Retina (tissue), 1 donor: ENCODE data around the gene MRNIP.

Experiments
- DNase-seq: peaks from one replicate; pipeline ENCODE4 v3.0.0-alpha.2; 2016

The MRNIP gene

DNA sequence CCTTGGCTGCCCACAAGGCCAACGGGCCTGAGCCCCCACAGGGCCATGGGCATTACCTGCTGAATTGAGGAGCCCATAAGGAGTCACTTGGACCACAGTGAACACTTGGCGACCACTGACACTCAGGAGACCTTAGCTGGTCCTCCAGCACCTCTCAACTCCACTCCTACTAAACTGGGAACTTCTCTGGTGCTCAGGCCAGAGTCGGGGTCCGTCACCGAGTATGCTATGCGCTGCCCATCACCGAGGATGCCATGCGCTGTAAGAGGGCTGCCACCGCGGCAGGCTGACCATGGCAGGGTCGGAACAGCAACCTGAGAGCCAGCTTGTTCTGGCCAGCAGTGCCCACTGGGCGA lies 38.5 kb downstream of the MRNIP start:
- no peak for DNase-seq

DNA sequence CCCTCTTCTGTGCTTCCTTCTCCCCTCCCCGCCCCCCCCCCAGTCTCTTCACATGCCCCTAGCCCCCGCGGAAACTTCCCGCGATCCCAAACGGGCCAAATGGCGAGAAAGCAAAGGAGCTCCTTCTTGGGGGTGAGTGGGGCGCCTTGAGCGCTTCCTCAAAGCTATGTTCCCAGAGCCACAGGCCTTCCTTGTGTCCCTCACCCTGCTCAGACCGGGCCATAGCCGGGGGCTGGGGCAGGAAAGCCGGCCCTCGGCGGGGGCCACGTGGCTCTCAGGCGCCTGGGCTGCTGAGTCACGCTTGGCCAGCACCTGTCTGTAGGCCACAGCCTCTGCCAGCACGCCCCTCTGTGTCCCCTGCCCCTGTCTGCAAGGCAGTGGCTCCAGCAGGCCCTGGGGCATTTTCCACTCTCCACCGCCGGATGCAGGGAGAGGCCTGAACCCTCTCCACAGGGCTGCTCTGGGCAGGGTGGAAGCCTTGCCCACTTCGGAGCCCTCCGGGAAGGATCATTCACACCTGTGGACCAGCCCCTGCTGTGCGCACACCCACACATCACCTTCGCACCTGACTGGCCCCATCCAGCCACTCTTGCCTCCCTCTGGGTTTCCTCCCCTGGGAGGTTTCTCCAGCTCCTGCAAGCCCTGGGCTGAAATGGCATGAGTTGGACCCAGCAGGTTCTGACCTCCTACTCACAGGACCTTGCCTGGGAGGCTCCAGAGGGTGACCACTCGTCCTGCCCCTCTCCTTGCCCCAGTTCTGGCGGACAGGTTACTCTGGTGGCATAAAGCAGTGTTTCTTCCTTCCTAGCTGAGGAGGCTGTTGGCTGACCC lies 39.1 kb downstream of the MRNIP start:
- peak; percentile 68 for DNase-seq

DNA sequence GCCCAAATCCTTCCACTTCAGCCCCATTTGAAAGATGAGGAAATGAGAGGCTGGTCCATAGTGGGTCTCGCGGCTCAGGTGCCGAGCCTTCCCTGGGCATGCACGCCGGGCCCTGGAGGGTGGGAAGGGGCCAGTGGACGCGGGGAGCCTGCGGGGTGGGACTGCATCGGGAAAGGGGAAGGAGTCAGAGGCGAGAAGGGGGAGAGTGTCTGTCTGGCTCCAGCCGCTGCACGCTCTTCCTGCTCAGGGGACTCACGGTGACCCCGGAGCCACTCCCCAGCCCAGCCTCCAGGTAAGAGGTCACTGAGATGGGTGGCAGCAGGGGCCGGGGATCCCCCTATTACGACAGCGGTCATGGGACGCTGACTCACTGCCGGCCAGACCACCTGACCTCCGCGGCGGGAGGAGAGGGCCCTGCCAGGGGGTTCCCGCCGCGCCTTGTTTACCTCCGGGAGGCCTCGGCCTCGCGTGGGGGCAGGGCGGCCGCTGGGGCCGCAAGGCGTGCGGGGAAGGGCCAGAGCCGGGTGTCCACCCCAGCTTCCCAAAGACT lies 39.8 kb downstream of the MRNIP start:
- peak; percentile 82 for DNase-seq

DNA sequence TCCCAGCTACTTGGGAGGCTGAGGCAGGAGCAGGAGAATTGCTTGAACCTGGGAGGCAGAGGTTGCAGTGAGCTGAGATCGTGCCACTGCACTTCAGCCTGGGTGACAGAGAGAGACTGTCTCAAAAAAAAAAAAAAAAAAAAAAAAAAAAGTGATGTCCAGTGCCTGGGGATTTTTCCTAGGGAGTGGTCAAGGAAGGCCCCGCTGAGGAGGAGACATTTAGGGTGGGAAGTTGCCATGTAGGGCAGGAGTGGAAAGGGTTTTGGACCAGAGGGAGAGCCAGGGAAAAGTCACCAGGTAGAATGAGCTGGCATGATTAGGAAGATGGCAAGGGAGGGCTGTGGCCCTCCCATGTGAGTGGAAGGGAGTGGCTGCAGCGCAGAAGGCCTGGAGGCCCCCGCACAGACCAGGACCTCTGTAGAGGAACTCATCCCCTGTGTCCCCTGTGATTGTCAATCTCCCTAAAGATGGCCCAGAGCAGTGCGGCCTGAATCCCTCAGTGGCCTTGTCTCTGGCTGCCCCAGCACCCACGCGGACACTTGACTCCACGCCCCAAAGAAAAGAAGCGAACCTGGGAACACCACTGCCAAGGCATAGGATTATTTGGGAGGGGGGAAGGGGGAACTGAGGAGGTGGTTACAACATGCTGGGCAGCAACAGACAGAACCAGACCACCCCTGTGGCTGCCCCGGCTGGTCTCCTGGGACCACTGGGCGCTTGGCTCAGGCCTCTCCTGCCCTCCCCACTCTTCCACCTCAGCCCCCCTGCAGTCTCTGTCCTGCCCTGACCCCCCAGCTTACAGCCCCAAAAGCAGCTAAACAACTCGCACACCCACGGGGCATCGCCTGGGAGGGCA lies 40.5 kb downstream of the MRNIP start:
- DNase-seq: no peak

DNA sequence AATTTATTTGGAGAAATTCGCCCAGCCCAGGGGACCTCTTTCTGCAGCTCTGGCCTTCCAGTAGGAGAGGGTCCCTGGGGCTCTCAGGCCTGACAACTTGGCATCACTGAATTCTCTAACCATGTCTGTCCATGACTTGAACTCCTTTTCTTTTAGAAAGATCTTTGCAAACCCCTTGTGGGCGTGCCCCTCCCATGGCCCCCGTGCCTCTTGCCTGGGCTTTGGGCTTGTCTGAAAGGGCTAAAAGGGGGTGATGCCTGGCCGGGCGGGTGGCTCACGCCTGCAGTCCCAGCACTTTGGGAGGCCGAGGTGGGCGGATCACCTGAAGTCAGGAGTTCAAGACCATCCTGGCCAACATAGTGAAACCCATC lies 41.2 kb downstream of the MRNIP start:
- DNase-seq: no peak

DNA sequence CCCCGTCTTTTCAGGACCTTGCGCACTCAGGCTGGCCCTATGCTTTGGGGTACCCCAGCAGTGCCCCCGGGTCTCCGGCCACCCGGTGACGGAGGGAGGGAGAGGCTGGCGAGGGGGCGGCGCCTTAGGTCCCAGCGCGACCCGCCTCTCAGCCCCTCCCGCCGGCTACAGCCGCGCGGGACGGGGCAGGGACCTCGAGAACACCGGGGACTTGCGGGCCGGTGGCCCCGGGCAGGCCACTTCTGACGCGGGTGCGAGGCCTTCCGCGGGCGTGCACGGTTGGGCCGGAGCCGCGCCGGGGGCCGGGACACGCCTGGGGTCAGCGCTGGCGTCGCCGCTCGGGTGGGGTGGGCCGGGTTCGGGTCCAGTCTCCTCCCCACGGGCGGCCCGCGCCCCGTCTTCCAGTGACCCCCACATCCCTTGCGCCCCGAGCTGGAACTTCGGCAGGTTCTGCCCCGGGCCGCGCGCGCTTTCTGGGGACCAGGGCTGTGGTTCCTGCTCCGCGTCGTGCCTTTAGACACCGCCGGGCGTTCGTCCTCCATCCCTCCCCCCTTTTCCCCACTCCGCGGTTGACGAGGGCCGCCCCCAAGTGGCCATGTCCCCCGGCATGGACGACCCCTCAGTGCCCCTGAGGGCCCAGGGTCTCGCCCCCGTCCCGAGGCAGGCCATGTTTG lies 41.7 kb downstream of the MRNIP start:
- peak; percentile 40 for DNase-seq

DNA sequence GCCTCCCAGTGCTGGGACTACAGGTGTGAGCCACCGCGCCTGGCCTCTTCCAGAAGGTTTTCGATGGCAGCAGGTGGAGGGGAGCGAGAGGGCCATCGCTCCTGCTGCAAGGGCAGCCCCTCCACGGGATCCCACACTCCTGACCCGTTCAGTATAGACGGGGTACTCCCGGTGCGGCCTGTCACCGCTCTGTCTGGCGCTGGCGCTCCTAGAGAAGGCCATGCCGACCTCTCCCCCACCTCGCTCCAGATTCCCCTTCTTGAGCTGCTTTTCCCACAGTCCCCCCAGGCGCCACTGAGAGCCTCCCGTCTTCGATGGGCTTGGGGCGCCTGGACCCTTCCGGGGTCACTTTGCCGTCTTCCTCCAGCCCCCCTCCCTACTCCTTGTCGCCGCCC lies 42.2 kb downstream of the MRNIP start:
- DNase-seq: peak; percentile 26

DNA sequence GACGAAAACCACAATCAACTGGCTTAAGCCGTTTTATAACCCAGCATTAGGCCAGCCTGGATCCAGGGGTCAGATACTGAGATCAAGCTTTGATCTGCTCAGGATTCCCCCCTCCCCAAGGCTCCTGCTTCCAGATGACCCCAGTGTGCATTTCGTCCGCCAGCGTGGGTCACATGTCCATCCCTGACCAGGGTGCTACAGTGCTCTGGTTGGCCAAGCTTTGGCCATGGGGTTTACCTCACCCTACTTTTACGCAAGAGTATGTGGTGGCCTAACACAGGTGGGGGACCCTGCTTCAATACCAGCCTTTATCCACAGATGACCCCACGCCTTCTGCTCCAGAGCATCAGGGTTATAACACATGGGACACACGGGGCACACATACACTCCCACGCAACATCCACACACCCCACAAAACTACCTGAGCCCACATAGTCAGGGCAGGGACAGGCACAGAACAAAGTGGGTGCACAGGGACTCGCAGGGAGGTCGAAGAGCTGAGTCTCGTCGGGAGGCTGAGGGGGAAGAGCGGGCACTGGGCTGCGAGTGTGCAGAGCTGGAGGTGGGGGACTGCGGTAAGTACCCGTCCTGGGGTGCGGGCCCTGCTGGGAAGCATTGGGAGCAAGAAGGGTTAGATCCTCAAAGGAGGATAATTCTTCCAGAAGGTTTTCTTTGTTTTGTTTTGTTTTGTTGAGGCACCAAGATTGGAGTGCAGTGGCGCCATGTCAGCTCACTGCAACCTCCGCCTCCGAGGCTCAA lies 42.9 kb downstream of the MRNIP start:
- no peak for DNase-seq

DNA sequence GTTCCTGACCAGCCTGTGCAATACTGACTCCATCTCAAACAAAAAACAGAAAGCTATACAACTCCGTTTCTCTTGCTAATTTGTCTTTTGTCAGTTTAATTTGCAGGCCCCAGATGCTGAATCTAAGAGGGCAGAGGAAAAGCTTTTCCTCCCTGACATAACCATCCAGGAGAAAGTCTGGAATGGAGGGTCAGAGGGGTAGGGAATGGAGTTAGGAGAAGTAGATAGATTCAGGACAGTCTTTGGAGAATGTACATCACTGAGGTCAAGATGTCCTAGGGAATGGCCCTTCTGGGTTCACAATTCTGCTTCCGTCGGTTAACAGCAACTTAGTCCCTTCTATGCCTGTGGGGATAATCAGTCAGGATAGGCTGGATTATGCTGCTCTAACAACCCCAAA lies 44.5 kb downstream of the MRNIP start:
- no peak for DNase-seq

DNA sequence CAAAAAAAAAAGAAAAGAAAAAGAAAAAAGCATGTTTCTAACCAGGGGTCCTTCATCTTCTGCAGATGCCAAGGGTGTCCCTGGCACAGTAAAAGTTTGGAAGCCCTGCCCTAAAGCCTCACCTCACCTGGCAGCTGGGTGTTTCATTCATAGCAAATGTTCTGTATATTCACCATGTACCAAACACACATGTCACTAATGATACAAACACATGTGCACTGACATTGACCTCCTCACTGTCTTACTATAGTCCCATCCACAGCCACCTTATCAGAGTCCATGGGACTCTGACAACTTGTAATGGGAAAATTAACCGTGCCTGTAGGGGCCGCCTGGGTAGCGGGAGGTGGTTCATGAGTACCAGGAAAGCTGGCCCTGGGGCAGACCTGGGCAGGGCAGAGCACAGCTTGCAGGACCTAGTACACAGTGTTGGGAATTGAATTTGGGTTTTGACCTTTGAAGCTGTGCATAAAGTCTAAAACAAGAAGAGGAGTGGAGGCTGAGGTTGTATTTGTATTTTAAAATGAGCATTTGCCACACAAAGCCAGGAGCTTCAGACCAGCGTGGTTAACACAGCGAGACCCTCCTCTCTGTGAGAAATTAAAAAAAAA lies 45.5 kb downstream of the MRNIP start:
- DNase-seq: no peak

DNA sequence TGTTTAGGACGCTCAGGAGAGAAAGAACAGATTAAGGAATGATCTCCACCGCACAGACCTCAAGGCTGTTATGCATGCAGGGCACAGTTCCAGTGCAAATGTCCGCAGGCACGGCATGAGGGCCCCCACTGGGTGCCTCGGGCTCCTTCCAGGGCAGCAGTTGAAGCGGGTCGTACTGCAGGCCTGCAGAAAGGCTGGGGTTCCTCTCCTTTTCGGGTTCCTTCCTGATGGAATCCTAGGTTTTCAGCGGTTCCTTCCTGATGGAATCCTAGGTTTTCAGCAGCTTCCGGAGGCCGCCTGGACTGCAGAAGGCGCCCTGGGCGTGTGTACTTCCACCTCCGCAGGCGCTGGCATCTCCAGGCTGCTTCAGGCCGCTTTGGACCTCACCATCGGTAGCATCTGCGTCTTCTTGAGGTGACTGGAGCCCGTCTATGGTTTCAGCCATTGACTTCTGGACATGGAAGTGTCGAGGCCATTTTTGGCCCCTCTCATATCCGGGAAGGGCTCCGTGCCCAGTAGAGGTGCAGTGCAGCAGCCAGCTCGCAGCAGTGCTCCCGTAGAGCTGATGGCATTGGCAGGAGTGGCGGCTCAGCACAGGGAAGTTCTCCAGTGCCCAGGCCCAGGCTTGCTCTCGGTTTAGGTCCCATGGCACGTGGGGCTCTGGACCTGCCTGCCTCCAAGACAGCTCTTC lies 46.3 kb downstream of the MRNIP start:
- no peak for DNase-seq

DNA sequence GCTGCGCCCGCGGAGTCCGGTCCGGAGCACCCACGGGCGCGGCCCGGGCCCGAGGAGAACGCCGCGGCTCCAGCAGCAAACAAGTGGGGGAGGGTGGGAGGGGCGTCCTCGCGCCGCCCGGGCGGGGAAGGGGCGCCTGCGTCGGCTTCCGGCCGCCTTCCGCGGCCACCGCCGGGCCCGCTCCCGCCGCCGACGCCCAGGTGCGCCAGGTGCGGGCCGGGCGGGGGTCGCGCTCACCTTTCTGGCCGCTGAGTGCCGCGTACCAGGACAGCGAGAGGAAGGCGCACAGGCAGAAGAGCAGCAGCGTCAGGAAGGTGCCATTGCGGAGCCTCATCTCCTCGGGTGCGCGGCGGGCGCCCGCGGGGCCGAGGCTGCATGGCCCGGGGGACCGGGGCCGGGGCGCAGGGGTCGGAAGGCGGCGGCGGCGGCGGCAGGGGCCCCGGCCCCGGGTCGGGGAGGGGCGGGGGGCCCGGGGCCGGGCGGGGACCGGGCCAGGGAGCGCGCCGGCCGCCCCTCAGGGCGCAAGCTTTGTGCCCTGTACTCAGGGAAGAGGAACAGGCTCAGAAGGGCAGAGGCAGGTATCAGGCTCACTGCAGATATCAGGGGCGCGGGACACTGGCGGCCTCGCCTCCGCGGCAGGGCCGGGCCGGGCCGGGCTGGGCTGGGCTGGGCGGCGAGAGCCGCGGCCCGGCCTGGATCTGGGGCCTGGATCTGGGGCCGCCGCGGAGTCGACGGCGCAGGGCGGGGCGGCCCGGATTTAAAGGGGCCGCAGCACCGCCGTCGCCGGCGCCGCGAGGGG lies 52.2 kb downstream of the MRNIP start, which contains the start of gene MGAT4B:
MGAT4B (minus strand) TSS at position 617 of the 799 bp plus-strand sequence; CDS start at position 334, 283 bp downstream.
- DNase-seq: peak; percentile 64

DNA sequence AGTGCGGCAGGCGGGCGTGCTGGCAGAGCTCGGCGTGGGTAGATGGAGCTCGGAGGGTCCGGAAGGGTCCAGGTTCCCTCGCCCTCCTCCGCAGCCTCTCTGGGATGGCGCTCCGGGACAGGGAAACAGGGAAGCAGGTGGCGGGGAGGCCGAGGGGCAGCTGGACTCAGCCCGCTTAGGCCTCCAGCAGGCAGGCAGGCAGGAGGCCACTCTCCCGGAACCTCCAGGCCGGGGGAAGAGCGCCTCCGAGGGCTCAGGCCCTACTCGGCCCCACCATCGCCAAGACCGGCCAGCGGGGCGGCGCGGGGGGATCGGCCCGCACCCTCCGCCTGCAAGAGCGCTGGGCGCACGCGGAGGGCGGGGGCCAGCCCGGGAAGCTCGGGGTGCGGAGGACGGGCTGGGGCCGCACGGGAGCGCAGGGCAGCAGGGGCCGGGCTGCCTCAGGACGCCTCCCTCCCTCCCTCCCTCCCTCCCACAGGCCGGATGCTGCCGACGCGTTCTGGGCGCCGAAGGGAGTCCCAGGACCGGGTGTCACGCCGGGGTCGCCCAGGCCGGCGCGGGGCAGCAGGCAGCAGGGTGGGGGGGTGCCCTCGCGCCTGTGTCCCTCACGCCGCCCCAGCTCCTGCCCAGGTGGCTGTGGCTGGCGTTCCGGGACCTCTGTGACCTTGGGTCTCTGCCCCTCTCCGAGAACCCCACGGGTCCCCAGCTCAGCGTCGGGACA lies 52.9 kb downstream of the MRNIP start:
- DNase-seq: peak; percentile 66

DNA sequence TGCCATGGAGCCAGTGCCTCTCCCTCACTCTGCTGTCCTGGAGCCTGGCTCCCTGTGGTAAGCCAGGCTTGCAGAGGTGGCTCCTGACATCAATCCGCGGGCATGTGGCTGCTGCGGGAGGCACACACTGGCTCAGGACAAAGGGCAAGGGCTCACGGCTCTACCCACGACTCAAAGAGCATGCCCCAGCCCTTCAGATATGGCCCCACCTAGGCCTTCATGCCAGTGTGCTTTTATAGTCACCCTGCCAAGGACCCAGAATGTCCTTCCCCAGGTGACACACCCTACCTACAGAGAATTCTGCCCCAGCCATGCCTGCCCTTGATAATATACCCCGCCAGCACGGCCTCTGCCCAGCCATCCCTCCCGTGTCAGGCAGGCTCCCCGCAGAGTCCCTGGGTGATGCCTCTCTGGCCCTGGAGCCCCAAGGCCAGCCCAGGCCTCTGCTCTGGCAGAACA lies 53.5 kb downstream of the MRNIP start:
- DNase-seq: no peak

DNA sequence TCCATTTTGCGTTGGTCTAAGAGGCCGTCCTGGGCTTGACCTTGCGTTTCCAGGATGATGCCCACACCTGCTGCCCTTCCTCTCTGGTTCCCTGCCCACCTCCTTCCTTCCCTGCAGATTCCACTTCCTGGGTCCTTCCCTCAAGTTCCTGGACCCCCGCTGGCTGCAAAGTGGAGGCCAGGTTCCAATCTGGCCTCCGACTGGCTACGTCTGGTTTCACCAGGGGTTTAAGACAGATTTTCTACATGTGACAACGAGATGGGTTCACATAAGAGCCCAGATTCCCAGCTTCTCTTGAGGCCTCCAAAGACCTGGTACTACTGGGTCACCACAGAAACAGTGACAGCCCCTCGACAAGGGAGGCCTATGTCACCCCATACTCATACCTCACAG lies 54.1 kb downstream of the MRNIP start:
- no peak for DNase-seq

DNA sequence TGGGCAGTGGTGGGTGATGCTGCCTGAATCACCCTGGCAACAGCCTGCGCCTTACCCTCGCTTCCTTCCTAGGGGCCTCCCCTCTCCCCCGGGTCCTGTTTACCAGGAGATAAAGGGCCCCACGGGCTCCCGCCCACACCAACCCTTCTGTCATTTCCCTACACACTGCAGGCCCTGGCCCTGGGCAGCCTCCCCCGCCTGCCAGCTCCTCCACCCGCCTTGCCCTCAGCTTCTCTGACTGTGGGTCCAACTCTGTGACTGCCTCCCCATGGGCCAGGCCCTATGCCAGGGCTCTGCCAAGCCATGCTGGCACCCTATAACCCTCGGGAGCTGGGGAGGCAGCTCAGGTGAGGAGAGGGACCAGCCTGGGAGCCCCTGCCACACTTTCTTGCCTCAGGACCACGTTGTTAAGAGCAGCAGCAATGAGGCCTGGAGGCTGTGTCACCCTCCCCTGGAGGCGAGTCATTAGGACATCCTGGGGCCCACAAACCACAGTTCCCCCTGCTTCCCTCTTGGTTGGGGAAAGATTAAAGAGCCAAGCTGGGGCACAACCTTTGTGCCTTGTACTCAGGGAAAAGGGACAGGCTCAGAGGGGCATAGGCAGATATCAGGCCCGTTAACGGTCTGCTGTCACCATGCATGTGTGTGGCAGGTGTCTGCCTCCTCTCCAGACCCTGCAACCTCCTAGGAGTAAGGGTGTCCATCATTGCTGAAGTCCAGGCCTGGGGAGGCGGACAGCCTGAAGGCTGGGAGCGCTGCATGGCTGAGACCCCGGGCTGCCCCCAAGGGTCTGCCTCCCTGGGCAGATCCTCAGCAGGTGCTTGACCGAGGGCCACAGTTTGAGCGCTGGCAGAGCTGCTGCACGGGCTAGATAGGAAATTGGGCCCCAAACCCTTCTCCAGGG lies 54.7 kb downstream of the MRNIP start:
- peak; percentile 43 for DNase-seq

DNA sequence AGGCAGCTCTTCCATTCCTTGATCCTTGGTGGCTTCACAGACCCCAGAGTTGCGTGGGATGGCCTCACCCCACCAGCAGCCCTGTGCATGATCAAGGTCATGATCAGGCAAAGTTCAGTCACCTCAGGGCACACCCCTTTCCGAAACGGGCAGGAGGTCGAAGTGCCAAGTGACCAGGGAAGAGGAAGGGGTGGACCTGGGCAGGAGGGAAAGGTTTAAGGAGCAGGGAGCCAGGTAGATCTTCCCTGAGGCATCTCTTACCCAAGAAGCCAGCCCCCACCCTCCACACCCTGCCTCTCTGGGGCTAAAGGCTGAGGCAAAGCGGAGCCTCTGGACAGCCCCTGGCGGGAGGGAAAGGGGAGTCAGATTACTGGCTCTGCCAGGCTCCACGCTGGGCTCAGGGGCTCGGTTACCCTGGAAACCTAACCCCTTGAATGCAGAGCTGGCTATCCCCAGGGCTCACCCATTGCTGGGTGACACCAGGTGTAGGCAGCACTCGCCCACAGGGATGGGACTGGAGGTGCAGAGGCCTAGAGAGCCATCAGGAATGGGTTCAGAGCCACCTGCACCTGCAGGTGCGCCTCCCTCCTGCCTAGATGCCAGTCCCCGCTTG lies 55.6 kb downstream of the MRNIP start:
- peak; percentile 32 for DNase-seq
